K562 (cell line): Measurements from ENCODE around the gene ZNF487. TPM values are rescaled to one million over a fixed set of nuclear protein-coding genes. Genes with fewer than 3 reads are reported as not detected.
A peak's percentile ranks its signal among the peaks of the same experiment; 100 is the strongest.

Source experiments
- CEBPB ChIP-seq: fragments of 450-650 bp; IDR thresholded peaks from 2 replicates; pipeline ENCODE4 v1.6.1; 2016; ENCODE audit warnings: missing genetic modification characterization, missing compliant biosample characterization
- DMBX1 ChIP-seq: fragments of 250-450 bp; sonication (Bioruptor Pico); IDR thresholded peaks from 2 replicates; pipeline ENCODE4 v1.8.0; 2022; ENCODE audit warnings: inconsistent platforms, mild to moderate bottlenecking, moderate library complexity, borderline replicate concordance
- FOXK2 ChIP-seq, 2 experiments: fragments of 450-650 bp; IDR thresholded peaks in 1 of 2; conservative IDR thresholded peaks in 1 of 2; 2 replicates each; pipeline ENCODE4 v1.6.1; 2016; ENCODE audit warnings: low read depth in 2 of 2, mild to moderate bottlenecking in 1 of 2
- MCM3 ChIP-seq: fragments of 450-650 bp; IDR thresholded peaks from 2 replicates; pipeline ENCODE4 v1.6.1; 2016
- PCBP2 ChIP-seq: fragments of 200-400 bp; formaldehyde crosslinking; IDR thresholded peaks from 2 replicates; pipeline ENCODE4 v1.6.1; 2018; ENCODE audit warnings: low read length, low read depth, mild to moderate bottlenecking, moderate library complexity; ENCODE audit not compliant: poor library complexity, severe bottlenecking
- RBM39 ChIP-seq: fragments of 200-400 bp; formaldehyde crosslinking; optimal IDR thresholded peaks from 2 replicates; pipeline ENCODE3; 2018; ENCODE audit warnings: low read depth, low read length
- SIRT6 ChIP-seq: IDR thresholded peaks from one replicate; pipeline ENCODE4 v1.6.1; 2012; ENCODE audit warnings: low read depth, mild to moderate bottlenecking, control low read depth, inconsistent platforms, low read length, moderate library complexity
- STAT5B ChIP-seq: fragments of 250-450 bp; sonication (Bioruptor Pico); IDR thresholded peaks from 2 replicates; pipeline ENCODE4 v1.8.0; 2021; ENCODE audit warnings: mild to moderate bottlenecking, inconsistent platforms
- SUPT5H ChIP-seq: fragments of 450-650 bp; IDR thresholded peaks from 2 replicates; pipeline ENCODE4 v1.6.1; 2016
- XRCC5 ChIP-seq: fragments of 200-400 bp; formaldehyde crosslinking; IDR thresholded peaks from 2 replicates; pipeline ENCODE4 v1.6.1; 2017; ENCODE audit warnings: low read depth, mild to moderate bottlenecking, low read length
- ZBTB7A ChIP-seq: IDR thresholded peaks from 2 replicates; pipeline ENCODE4 v1.6.1; 2011; ENCODE audit warnings: low read depth, mild to moderate bottlenecking, low read length, moderate library complexity, borderline replicate concordance; ENCODE audit not compliant: control insufficient read depth
- ZEB2 ChIP-seq: fragments of 450-650 bp; IDR thresholded peaks from 2 replicates; pipeline ENCODE4 v1.6.1; 2016
- ZNF239 ChIP-seq: fragments of 250-450 bp; sonication (Bioruptor Pico); IDR thresholded peaks from 2 replicates; pipeline ENCODE4 v1.4.0; 2020; ENCODE audit warnings: mild to moderate bottlenecking
- ZNF24 ChIP-seq: fragments of 450-650 bp; IDR thresholded peaks from 2 replicates; pipeline ENCODE4 v1.6.1; 2016
- ZNF384 ChIP-seq: IDR thresholded peaks from 2 replicates; pipeline ENCODE4 v1.6.1; 2012; ENCODE audit warnings: low read depth, low read length, improper control_type of control experiment
- polyA plus RNA-seq, 8 experiments: library from polyadenylated mRNA; depleted of rRNA in 4 of 8; stranded (reverse) in 5 of 8; unstranded in 3 of 8; fragments of >200 nt; fragmentation: Nextera tagmentation in 2 of 8; fragmentation: Illumina TruSeq in 1 of 8; extraction: Ambion mirVana in 2 of 8; extraction: Trizol in 1 of 8; gene quantifications; 2 replicates each; pipeline versions ENCODE4 v1.2.1 to v1.2.3, GENCODE V29; 2011 to 2014; ENCODE audit warnings: inconsistent platforms in 1 of 8, missing spikeins in 1 of 8
- total RNA-seq, 7 experiments: library from RNA; depleted of rRNA in 6 of 7; stranded (reverse); fragments of >200 nt in 6 of 7; fragmentation: Illumina TruSeq in 2 of 7; extraction: Trizol in 2 of 7; gene quantifications; 2 replicates each; pipeline versions ENCODE4 v1.2.1 to v1.2.3, GENCODE V29; 2011 to 2021; ENCODE audit warnings: low replicate concordance in 1 of 7
- TF ChIP-seq, protein P1 (sequence below), 2 experiments: fragments of 450-650 bp in 1 of 2; sonication (generic) in 1 of 2; formaldehyde crosslinking in 1 of 2; IDR thresholded peaks in 1 of 2; conservative IDR thresholded peaks in 1 of 2; 2 replicates each; pipeline versions ENCODE4 v1.6.1 to v1.8.1; 2016 to 2023; ENCODE audit warnings: mild to moderate bottlenecking in 2 of 2, moderate library complexity in 2 of 2, inconsistent platforms in 1 of 2, missing genetic modification reagents in 1 of 2
- TF ChIP-seq, protein P2 (sequence below): IDR thresholded peaks from 2 replicates; pipeline ENCODE4 v1.6.1; 2011; ENCODE audit not compliant: insufficient read length; ENCODE audit errors: extremely low read depth
- TF ChIP-seq, protein P3 (sequence below): fragments of 450-650 bp; formaldehyde crosslinking; IDR thresholded peaks from 2 replicates; pipeline ENCODE4 v1.4.0; 2022; ENCODE audit warnings: missing genetic modification characterization
- TF ChIP-seq, protein P4 (sequence below): IDR thresholded peaks from 3 replicates; pipeline ENCODE4 v1.6.1; 2011; ENCODE audit warnings: borderline replicate concordance, mild to moderate bottlenecking; ENCODE audit not compliant: insufficient read length, insufficient read depth
- TF ChIP-seq, protein P5 (sequence below): fragments of 250-450 bp; sonication (Bioruptor Pico); IDR thresholded peaks from 2 replicates; pipeline ENCODE4 v1.8.0; 2021; ENCODE audit warnings: borderline replicate concordance, mild to moderate bottlenecking, moderate library complexity; ENCODE audit not compliant: poor library complexity, severe bottlenecking
- TF ChIP-seq, protein P6 (sequence below), 3 experiments: IDR thresholded peaks in 2 of 3; conservative IDR thresholded peaks in 1 of 3; 2 replicates each; pipeline ENCODE4 v1.5.1; 2011 to 2012; ENCODE audit warnings: low read length in 3 of 3, mild to moderate bottlenecking in 3 of 3, control low read depth in 2 of 3, improper control_type of control experiment in 1 of 3, inconsistent platforms in 1 of 3, low read depth in 1 of 3, mixed read lengths in 1 of 3, moderate library complexity in 1 of 3; ENCODE audit not compliant: insufficient read depth in 2 of 3

Gene ZNF487
- total and polyA plus RNA-seq, 9 of the 15 experiments (the other 6 are each of a cell fraction or from before 2014, with no cell fraction given): 1.9 to 6.5 (median 4.2) TPM

DNA sequence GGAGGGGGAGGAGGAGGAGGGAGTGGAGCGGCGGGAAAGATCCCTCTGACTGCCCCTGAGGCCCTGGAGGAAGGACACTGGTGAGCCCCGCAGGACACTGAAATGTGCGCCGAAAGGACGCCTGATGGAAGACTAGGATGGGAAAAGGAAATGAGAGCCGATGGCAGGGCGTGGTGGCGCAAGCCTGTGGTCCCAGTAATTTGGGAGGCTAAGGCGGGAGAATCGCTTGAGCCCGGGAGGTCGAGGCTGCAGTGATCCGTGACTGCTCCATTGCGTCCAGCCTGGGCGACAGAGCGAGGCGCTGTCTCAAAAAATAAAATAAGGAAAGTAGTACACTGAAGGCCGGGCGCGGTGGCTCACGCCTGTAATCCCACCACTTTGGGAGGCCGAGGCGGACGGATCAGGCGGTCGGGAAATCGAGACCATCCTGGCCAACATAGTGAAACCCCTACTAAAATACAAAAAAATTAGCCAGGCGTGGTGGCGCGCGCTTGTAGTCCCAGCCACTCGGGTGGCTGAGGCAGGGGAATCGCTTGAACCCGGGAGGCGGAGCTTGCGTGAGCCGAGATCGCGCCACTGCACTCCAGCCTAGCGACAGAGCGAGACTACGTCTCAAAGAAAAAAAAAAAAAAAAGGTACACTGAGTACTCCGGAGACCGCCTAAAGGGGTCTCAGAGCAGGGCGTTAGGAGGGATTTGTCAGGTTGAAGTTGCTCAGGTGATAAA lies 27.4 kb upstream of the ZNF487 start (continued):
- TF ChIP-seq, protein P1, sequence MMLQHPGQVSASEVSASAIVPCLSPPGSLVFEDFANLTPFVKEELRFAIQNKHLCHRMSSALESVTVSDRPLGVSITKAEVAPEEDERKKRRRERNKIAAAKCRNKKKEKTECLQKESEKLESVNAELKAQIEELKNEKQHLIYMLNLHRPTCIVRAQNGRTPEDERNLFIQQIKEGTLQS (IDR thresholded peaks at IDR 0.05): 0 out of 2 replicates have a peak, but pooled peaks have one; percentile 12
- TF ChIP-seq, protein P1 (CRISPR knock-in tag; conservative IDR thresholded peaks at IDR 0.05): no peak
- no peak for TF ChIP-seq SIRT6
- peak; percentile 56; the same call in 1 of the 2 replicates for TF ChIP-seq DMBX1 (CRISPR knock-in tag)
- TF ChIP-seq, protein P2, sequence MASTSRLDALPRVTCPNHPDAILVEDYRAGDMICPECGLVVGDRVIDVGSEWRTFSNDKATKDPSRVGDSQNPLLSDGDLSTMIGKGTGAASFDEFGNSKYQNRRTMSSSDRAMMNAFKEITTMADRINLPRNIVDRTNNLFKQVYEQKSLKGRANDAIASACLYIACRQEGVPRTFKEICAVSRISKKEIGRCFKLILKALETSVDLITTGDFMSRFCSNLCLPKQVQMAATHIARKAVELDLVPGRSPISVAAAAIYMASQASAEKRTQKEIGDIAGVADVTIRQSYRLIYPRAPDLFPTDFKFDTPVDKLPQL: no peak
- no peak for TF ChIP-seq XRCC5
- TF ChIP-seq, protein P3, sequence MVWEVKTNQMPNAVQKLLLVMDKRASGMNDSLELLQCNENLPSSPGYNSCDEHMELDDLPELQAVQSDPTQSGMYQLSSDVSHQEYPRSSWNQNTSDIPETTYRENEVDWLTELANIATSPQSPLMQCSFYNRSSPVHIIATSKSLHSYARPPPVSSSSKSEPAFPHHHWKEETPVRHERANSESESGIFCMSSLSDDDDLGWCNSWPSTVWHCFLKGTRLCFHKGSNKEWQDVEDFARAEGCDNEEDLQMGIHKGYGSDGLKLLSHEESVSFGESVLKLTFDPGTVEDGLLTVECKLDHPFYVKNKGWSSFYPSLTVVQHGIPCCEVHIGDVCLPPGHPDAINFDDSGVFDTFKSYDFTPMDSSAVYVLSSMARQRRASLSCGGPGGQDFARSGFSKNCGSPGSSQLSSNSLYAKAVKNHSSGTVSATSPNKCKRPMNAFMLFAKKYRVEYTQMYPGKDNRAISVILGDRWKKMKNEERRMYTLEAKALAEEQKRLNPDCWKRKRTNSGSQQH (CRISPR knock-in tag): peak; percentile 48; the same call in 1 of the 2 replicates
- TF ChIP-seq ZNF24: no peak
- peak; percentile 15; the same call in 1 of the 2 replicates for TF ChIP-seq CEBPB (tag)
- no peak for TF ChIP-seq STAT5B (CRISPR knock-in tag)
- no peak for TF ChIP-seq ZNF384
- TF ChIP-seq, protein P4, sequence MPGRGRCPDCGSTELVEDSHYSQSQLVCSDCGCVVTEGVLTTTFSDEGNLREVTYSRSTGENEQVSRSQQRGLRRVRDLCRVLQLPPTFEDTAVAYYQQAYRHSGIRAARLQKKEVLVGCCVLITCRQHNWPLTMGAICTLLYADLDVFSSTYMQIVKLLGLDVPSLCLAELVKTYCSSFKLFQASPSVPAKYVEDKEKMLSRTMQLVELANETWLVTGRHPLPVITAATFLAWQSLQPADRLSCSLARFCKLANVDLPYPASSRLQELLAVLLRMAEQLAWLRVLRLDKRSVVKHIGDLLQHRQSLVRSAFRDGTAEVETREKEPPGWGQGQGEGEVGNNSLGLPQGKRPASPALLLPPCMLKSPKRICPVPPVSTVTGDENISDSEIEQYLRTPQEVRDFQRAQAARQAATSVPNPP: no peak
- TF ChIP-seq ZEB2: no peak
- TF ChIP-seq SUPT5H: no peak
- TF ChIP-seq, protein P5, sequence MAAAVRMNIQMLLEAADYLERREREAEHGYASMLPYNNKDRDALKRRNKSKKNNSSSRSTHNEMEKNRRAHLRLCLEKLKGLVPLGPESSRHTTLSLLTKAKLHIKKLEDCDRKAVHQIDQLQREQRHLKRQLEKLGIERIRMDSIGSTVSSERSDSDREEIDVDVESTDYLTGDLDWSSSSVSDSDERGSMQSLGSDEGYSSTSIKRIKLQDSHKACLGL (CRISPR knock-in tag): no peak
- TF ChIP-seq RBM39: no peak
- TF ChIP-seq ZBTB7A: no peak
- TF ChIP-seq FOXK2 (conservative IDR thresholded peaks at IDR 0.05 in 1 of 2, IDR thresholded peaks at IDR 0.05 in 1 of 2; ENCODE audit: low read depth in 2 of 2): no peak
- no peak for TF ChIP-seq MCM3
- no peak for TF ChIP-seq ZNF239
- no peak for TF ChIP-seq PCBP2
- TF ChIP-seq, protein P6, sequence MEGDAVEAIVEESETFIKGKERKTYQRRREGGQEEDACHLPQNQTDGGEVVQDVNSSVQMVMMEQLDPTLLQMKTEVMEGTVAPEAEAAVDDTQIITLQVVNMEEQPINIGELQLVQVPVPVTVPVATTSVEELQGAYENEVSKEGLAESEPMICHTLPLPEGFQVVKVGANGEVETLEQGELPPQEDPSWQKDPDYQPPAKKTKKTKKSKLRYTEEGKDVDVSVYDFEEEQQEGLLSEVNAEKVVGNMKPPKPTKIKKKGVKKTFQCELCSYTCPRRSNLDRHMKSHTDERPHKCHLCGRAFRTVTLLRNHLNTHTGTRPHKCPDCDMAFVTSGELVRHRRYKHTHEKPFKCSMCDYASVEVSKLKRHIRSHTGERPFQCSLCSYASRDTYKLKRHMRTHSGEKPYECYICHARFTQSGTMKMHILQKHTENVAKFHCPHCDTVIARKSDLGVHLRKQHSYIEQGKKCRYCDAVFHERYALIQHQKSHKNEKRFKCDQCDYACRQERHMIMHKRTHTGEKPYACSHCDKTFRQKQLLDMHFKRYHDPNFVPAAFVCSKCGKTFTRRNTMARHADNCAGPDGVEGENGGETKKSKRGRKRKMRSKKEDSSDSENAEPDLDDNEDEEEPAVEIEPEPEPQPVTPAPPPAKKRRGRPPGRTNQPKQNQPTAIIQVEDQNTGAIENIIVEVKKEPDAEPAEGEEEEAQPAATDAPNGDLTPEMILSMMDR (IDR thresholded peaks at IDR 0.05 in 2 of 3, conservative IDR thresholded peaks at IDR 0.05 in 1 of 3; ENCODE audit: insufficient read depth in 2 of 3, low read depth in 1 of 3, low read length in 3 of 3): no peak
